Activated CD4-positive, alpha-beta T cell treated with anti-CD3 and anti-CD28 coated beads for 1 hour (primary cell): ENCODE data around the gene LMBRD2.
"Not testable (repeated sequence)": the region's sequence is repeated elsewhere in the genome, so short reads cannot be mapped to it uniquely, and the experiment has no call there.

ENCODE experiments used
- DNase-seq: peaks from one replicate; pipeline ENCODE4 v3.0.0-alpha.2; 2020

Gene LMBRD2

GRCh38 chr5:36151434-36152323 is at the start of gene LMBRD2, which contains the start of gene SKP2:
Gene LMBRD2, minus strand, starts transcription at chr5:36151887. Its CDS starts 8,538 bp downstream, at chr5:36143349.
Gene SKP2, plus strand, starts transcription at chr5:36152111. Its CDS starts 152 bp downstream, at chr5:36152263.
- peak; percentile 93 for DNase-seq

GRCh38 chr5:36200513-36200912 is 48.8 kb upstream of the LMBRD2 start:
- DNase-seq = no peak

DNA sequence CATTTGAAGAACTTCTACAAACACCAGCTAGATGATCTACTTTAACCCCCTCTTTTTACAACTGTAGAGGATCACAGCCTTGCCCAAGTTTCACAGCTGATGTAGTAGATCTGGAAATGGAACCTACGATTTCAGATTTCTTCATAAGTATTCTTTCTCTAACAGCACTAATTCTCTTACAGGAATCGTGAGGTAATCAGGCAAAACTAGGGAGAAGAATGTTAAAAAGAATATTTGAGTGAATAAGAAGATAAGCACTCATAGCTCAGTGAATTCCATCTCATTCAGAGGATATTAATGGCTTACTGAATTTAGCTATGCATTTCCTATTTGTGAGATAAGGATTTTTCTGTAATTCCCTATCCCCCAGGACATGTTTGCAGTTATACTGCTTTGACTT is 47.9 kb upstream of the LMBRD2 start:
- DNase-seq = no peak

DNA sequence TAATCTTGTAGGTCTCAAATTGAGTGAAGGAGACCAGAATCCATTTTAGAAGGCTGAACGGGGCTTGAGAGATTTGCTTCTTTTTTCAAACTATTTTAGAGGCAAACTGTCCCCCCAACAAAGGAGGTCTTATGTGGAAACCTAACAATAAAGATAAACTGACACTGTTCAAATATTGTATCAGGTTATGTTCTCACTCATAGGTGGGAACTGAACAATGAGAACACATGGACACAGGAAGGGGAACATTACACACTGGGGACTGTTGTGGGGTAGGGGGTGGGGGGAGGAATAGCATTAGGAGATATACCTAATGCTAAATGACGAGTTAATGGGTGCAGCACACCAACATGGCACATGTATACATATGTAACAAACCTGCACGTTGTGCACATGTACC is 47.1 kb upstream of the LMBRD2 start:
- not testable (repeated sequence) for DNase-seq

GRCh38 chr5:36198281-36198680 is 46.6 kb upstream of the LMBRD2 start:
- DNase-seq = no peak

- no peak for DNase-seq
Measured at GRCh38 chr5:36193746-36194145, 42.1 kb upstream of the LMBRD2 start.

DNA sequence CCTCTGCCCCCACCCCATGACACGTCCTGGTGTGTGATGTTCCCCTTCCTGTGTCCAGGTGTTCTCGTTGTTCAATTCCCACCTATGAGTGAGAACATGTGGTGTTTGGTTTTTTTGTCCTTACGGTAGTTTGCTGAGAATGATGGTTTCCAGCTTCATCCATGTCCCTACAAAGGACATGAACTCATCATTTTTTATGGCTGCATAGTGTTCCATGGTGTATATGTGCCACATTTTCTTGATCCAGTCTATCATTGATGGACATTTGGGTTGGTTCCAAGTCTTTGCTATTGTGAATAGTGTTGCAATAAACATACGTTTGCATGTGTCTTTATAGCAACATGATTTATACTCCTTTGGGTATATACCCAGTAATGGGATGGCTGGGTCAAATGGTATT is 32.7 kb upstream of the LMBRD2 start:
- DNase-seq = not testable (repeated sequence)

DNA sequence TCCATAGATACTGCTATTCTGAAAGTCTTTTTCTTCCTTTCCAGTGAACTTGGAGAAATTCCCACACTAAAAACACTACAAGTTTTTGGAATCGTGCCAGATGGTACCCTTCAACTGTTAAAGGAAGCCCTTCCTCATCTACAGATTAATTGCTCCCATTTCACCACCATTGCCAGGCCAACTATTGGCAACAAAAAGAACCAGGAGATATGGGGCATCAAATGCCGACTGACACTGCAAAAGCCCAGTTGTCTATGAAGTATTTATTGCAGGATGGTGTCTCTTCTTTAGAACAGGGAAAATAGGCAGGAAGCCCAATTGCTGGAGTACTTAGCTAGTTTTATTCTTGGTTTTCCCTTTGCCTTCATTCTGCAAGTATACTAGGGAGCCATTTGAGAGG is 30.1 kb upstream of the LMBRD2 start:
- DNase-seq = no peak

DNA sequence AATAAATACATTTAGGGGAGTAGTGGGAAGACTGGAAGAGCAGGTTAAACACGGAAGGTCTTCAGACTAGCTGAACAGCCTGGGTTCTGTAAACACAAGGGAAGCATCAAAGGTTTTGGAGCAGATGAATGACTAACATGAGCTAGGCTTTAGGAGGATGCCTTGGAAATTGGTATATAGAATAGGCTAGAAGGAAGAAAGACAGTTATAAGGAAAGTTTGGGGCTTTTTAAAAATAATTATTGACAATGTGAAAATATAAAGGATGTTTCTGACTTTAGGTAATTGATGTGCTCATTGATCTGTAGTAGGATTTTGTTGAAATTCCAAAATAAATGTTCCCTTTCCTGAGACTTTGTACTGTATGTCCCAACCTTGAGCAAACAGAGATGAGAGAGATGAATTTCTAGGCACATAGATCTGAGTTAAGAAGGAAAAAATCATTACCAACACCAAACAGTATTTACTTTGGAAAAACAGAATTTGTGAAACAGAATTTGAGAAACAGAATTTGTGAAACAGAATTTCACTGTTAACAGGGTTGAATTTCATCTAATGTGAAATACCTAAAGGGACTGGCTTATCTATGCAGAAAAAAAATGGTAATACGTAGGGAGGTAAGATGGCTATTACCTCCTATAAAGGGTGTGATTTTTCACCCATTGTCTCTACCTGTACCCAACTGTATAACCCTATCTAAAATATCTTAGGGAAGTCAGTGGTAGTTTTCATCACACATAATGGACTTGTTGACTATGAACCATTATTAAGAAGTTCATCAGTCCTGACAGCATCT is 29.1 kb upstream of the LMBRD2 start:
- DNase-seq = no peak

DNA sequence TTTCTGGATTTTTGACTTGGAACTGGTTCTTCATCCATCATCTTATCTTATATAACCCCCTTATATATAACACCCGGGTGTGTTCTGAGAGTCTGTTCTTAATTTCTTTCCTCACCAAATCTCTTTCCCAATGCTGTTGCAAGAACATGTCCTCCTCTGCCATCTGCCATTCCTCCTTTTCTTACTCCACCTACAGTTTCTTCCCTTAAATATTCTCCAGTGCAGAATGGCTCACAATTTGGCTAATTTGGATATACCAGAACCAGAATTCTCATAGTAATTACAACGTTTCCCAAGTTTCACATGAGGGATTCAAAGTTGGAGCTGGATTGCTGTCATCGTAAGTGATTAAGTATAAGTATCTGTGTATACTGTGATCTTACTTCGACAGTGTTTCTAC is 28.3 kb upstream of the LMBRD2 start:
- DNase-seq = no peak

DNA sequence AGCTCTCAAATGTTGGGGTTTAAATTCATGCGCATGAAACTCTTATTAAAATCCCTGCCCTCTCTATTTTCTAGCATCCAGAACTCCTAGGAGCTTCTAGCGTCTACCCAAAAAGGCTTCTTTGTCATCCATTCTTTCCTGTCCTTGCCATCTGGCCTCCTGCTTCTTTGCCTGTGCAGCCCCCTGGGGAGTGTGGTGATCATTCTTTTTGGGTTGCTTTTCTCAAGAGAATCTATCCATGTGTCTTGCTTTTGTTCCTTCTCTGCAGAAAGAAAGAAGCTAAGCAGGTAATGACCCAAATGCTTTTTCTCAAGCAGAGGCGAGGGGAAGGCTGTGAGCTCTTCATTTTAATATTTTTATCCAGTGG is 26.8 kb upstream of the LMBRD2 start:
- DNase-seq = no peak

DNA sequence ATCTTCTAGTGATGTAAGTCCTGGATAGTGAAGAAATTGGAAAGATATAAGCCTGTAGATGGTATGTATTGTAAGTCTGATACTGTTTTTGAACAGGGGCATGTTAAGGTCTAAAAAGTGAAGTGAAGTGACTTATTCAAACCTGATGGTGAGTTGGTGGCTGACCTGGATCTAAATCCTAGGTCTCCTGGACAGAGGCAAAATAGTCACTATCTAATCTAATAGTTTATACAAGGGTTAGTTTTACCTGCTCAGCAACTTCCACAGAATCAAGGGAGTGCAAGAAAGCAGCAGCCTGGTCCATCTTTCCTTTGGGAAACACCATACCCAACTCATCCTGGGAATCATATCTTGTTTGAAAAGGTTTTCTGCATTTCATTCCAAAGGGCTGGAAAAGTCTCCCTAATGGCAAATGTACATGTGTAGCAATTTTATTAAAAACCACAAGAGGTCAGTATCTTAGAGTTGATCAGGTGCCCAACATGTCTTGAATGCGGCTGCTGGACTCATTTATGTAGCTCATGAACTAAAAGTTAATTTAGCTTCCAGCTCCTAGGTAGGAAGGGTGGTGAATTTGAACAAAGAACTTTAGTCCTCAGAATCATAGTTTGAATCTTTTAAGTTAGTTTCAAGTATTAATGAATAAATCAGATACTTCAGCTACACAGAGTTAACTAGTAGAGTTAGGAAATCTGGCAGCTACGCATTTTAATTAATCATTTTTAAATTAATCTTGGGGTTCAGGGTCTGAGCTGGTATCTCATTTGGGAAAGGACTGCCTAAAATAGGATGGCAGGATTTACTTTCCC is 26.2 kb upstream of the LMBRD2 start:
- no peak for DNase-seq

DNA sequence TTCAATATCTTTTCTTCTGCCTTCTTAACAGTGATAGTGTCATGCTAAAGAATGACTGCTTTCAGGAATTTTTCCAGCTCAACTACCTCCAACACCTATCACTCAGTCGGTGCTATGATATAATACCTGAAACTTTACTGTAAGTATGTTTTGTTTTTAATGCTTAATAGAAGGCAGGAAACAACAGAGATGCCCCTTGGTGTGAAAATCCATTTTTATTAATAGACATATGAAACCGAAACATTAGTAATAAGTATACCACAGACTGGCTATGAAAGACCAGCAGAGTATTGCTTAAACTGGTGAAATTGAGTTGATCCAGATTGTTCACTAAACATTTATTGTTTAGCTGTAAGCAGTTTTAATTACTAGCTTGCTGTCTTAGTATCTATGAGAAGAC is 25.5 kb upstream of the LMBRD2 start:
- DNase-seq = no peak

- no peak for DNase-seq
Measured at GRCh38 chr5:36175043-36175442, 23.4 kb upstream of the LMBRD2 start.

GRCh38 chr5:36174119-36174518 is 22.4 kb upstream of the LMBRD2 start:
- no peak for DNase-seq

- DNase-seq = no peak
Measured at GRCh38 chr5:36173426-36173825, 21.7 kb upstream of the LMBRD2 start.

DNA sequence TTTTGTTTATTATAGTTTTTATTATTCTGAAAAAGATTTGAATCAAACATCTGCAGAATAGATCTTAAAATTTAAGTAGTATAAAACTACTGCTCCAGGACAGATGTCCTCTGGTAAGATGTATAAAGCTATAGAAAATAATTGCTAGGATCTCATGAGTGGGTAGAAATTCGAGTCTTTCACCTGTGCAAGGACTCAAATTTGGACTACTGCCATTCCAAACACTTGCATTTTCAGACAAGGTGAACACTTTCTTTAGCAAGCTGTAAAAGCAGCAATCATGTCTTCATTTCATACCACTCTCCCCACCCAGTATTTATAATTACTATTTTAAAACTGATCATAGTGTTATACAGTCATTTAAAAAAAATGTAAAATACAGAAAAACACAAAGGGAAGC is 20.9 kb upstream of the LMBRD2 start:
- no peak for DNase-seq

DNA sequence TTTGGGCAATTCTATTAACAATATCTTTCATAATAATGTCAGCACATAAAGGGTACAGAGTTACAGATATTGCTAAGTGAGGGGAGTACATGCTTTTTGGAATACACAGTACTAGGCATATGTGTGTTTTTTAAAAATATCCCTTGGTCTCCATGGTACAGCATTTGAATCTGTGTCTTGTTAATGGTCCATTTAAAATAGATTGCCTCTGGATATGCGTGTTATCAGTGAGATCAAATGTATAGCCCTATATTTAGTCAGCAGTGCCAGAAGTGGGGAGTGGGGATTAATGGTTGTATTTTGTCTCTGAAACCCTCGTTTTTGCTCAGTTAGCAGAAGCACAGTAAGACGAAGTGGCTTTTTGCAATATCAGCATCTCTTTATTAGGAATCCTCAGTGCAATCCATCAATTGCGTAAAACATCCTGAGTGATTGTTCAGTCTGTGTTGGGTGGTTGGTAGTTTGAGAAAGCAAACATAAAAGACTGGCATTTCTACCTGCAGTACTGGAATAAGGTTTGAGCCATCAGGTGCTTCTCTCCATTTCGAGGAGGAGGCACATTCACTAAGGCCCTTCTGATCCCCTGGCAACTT is 19.2 kb upstream of the LMBRD2 start:
- DNase-seq = no peak

- no peak for DNase-seq
Measured at GRCh38 chr5:36168737-36169136, 17.1 kb upstream of the LMBRD2 start.

DNA sequence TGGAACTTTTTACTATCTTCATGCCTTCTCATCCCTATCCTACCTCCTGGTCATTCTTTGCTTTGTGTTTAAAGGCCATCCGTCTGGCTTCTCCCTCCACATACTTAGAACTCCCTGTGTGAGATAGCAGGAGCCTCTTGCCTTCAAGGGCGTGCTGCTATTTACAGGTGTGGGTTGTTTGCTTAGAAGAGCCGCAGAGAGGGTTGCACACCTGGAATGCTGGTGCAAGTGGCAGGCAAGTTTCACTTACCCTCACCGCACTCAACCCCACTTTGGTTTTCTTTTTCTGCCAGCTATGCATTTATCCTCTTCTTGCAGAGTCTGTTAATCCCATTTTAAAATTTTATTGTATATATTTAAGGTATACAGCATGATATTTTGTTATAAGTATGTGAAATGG is 12.8 kb upstream of the LMBRD2 start:
- no peak for DNase-seq

DNA sequence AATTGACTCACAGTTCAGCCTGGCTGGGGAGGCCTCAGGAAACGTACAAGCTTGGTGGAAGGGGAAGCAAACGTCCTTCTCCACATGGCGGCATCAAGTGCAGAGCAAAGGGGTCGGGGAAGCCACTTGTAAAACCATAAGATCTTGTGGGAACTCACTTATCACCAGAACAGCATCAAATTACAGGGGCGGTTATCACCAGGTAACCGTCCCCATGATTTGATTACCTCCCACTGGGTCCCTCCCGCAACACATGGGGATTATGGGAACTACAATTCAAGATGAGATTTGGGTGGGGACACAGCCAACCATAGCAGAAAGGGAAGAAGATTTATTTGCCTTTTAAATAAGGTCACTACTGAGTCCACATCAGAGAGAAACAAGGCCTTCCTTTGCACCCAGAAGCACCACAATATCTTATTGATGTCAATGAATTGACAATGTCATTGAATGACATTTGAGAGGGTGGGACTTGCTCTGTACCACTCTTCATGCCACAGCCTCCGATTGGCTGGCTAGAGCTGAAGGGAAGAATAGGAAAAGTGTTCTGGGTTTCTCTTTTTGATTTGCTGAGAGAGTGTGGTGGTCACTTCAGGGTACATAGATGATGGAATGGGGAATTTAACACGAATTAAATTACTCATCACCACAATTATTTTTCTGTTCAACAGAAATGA is 11.3 kb upstream of the LMBRD2 start:
- DNase-seq = no peak

DNA sequence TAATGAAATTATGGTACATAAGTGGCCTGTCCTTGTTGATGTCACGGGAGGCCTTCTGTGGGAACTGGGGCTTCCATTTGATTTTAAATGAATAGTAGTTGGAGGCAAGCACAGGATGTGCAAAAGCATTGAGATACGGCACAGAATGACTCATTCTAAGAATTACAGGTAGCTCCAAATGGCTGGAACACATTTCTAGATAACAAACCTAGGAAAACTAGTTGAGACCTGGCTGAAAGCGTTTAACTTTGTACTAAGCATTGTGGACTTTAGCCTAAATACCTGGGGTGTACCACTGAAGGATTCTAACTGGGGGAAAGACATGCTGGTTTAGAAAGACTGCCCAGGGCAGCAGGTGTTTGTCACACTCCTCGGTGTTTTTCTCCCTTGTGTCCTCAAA is 9.7 kb upstream of the LMBRD2 start:
- DNase-seq = no peak
